ENCODE results near the gene PRDX5.

Gene PRDX5

GRCh38 chr11:64324692-64325469 is 7.0 kb downstream of the PRDX5 start:
- DNase-seq (ENCODE audit: low read depth), result no peak

- no peak for DNase-seq (ENCODE audit: low read depth)
These were observed 9.5 kb downstream of the PRDX5 start for GRCh38 chr11:64327375-64327774.

- no peak for DNase-seq (ENCODE audit: low read depth)
These were observed 10.1 kb downstream of the PRDX5 start for GRCh38 chr11:64327993-64328392.

GRCh38 chr11:64330888-64331287 is 13.0 kb downstream of the PRDX5 start:
- no peak for DNase-seq (ENCODE audit: low read depth)

- peak; percentile 45 for DNase-seq (ENCODE audit: low read depth)
These were observed 13.8 kb downstream of the PRDX5 start for GRCh38 chr11:64331569-64332371.

- DNase-seq (ENCODE audit: low read depth), result no peak
These were observed 15.6 kb downstream of the PRDX5 start for GRCh38 chr11:64333556-64333955.

GRCh38 chr11:64334764-64335735 is 17.1 kb downstream of the PRDX5 start:
- DNase-seq (ENCODE audit: low read depth), result no peak

- DNase-seq (ENCODE audit: low read depth), result no peak
These were observed 19.8 kb downstream of the PRDX5 start for GRCh38 chr11:64337538-64338249.

GRCh38 chr11:64338716-64339115 is 20.8 kb downstream of the PRDX5 start:
- no peak for DNase-seq (ENCODE audit: low read depth)

- no peak for DNase-seq (ENCODE audit: low read depth)
These were observed 21.4 kb downstream of the PRDX5 start for GRCh38 chr11:64339286-64339685.

- peak; percentile 81 for DNase-seq (ENCODE audit: low read depth)
These were observed 22.0 kb downstream of the PRDX5 start, which contains the start of gene CCDC88B for GRCh38 chr11:64339754-64340408. TSS of gene CCDC88B (plus strand) at chr11:64340204. CDS start at chr11:64340267, 63 bp downstream.

GRCh38 chr11:64340671-64341335 is 22.9 kb downstream of the PRDX5 start:
- peak; percentile 76 for DNase-seq (ENCODE audit: low read depth)

GRCh38 chr11:64341429-64341828 is 23.5 kb downstream of the PRDX5 start:
- no peak for DNase-seq (ENCODE audit: low read depth)

GRCh38 chr11:64341851-64342791 is 24.2 kb downstream of the PRDX5 start:
- DNase-seq (ENCODE audit: low read depth), result peak; percentile 79

- no peak for DNase-seq (ENCODE audit: low read depth)
These were observed 25.2 kb downstream of the PRDX5 start for GRCh38 chr11:64342869-64343745.

GRCh38 chr11:64343767-64344559 is 26.0 kb downstream of the PRDX5 start:
- no peak for DNase-seq (ENCODE audit: low read depth)

- no peak for DNase-seq (ENCODE audit: low read depth)
These were observed 26.9 kb downstream of the PRDX5 start for GRCh38 chr11:64344787-64345186.
